Raji (cell line): ENCODE results near the gene BTNL3.

Experiments used
- POLR2A ChIP-seq: IDR thresholded peaks from 2 replicates; pipeline ENCODE4 v1.6.1; 2011; ENCODE audit warnings: low read depth, low read length, control low read depth; ENCODE audit not compliant: insufficient read depth

Gene BTNL3, protein sequence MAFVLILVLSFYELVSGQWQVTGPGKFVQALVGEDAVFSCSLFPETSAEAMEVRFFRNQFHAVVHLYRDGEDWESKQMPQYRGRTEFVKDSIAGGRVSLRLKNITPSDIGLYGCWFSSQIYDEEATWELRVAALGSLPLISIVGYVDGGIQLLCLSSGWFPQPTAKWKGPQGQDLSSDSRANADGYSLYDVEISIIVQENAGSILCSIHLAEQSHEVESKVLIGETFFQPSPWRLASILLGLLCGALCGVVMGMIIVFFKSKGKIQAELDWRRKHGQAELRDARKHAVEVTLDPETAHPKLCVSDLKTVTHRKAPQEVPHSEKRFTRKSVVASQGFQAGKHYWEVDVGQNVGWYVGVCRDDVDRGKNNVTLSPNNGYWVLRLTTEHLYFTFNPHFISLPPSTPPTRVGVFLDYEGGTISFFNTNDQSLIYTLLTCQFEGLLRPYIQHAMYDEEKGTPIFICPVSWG

DNA sequence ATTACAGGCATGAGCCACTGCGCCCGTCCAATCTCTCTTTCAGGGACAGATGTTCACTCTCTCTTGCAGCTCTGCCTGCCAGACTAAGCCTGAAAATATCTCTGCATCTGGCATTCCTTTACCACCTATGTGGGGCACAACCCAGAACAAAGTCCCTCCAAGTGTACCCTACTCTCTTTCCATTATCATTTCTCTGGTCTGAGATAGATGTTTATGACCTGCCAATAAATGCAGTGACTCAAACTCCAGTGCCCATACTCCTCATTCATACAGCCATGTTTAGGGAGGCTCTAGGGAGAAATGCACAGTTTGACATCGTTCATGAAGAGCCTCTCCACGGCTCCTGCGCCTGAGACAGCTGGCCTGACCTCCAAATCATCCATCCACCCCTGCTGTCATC, at the start of gene BTNL3:
TSS of gene BTNL3 (plus strand) at position 255 of the 400 bp plus-strand sequence. CDS start 183 bp downstream, outside the sequence.
- no peak for TF ChIP-seq POLR2A

DNA sequence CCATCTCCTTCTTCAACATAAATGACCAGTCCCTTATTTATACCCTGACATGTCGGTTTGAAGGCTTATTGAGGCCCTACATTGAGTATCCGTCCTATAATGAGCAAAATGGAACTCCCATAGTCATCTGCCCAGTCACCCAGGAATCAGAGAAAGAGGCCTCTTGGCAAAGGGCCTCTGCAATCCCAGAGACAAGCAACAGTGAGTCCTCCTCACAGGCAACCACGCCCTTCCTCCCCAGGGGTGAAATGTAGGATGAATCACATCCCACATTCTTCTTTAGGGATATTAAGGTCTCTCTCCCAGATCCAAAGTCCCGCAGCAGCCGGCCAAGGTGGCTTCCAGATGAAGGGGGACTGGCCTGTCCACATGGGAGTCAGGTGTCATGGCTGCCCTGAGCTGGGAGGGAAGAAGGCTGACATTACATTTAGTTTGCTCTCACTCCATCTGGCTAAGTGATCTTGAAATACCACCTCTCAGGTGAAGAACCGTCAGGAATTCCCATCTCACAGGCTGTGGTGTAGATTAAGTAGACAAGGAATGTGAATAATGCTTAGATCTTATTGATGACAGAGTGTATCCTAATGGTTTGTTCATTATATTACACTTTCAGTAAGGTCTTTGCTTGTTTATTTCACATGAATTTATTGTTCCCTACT, 38.2 kb upstream of the BTNL3 start:
- no peak for TF ChIP-seq POLR2A

DNA sequence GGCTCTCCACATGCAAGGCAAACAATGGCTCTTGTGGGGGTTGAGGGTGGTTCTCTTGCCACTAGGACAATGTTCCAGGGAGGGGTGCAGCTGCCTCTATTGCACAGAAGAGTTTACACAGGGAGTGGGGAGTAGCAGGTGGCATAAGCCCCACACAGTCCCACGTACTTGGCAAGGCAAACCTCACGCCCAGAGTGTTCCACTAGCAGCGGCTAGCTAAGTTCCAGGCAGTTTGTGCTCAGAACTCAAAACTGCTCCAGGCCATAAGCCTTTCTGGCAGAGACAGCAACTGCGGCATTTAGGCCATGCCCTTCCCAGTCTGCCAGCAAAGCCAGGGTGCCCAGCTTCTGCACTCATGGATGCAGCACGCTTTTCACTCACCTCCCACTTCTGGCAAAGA, 29.0 kb upstream of the BTNL3 start:
- TF ChIP-seq POLR2A = no peak

DNA sequence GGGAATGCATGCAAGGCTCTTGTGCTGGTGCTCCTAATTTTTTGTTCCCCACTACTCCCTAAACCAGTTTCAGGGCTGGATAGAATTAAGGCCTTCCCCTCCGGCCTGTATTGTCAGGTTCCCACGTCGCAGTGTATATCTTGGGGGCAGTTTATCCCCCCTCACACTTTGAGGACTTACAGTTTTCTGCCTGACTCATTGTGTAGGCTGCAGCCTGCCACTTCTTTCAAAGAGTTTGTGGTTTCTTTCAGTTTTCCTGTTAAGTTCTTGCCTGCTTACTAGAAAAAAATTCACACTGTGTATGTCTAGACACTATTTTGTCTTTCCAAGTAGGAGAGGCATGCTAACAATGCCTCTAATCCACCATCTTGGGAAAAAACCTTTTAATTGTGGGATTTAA, 28.4 kb upstream of the BTNL3 start:
- no peak for TF ChIP-seq POLR2A

DNA sequence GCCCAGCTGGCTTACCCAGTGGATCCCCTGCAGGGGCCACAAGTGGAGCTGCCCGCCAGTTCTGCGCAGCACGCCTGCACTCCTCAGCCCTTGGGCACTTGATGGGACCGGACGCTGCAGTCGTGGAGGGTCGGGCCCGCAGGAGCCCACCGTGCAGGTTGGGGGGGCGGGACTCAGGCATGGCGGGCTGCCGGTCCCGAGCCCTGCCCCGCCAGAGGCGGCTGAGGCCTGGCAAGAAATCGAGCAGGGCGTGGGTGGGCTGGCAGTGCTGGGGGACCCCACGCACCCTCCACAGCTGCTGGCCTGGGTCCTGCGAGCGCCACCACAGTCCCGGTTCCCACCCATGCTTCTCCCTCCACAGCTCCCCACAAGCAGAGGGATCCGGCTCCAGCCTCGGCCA, 19.2 kb upstream of the BTNL3 start:
- TF ChIP-seq POLR2A = no peak

DNA sequence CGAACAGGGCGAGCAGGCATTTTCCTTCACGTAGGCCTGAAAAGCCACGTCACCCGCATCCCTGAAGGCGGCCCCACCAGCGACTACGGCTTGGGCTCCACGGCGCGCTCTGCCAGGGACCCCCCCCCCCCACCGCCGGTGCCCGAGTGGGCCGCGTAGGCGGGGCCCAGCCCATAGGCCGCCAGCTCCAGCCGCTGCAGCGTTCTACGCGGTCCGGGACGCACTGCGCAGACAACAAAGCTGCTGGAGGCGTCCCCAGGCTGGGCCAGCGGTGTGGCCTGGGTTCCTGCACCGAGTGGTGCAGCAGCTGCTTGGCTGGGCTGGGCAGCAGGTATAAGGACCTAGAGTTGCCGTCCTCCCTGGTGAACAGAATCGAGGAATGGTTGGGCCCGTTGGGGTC, 18.3 kb upstream of the BTNL3 start:
- no peak for TF ChIP-seq POLR2A

DNA sequence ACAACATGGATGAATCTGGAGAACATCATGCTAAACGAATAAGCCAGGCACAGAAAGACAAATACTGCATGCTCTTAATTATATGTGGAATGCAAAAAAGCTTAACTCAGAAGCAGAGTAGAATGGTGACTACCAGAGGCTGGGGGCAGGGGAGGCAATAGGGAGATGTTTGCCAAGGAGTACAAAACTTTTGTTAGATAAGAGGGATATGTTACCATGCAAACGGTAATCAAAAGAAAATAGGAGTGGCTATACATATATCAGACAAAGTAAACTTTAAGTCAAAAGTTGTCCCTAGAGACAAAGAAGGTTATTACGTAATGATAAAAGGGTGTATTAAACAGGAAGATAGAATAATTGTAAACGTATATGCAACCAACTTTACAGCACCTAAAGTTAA, 17.8 kb upstream of the BTNL3 start:
- no peak for TF ChIP-seq POLR2A

DNA sequence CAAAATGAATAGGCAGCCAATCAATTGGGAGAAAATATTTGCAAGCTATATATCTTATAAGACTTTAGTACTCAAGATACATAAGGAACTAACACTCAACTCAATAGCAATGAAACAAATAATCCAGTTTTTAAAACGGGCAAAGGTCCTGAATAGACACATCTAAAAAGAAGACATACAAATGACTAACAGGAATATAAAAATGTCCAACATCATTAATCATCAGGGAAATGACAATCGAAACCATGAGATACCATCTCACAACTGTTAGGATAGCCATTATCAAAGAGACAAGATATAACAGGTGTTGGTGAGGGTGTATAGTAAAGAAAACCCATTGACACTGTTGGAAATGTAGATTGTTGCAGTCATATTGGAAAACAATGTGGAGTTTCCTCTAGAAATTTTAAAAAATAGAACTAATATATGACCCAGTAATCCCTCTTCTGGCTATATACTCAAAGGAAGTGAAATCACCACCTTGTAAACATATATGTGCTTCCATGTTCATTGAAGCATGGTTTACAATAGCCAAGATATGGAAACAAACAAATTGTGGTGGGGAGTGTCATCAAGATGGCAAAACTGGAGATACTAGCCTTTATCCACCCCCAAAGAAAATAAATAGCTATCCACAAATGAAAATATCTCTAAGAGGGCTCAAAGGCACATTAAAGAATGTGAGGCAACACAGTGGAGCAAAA, 13.9 kb upstream of the BTNL3 start:
- no peak for TF ChIP-seq POLR2A

DNA sequence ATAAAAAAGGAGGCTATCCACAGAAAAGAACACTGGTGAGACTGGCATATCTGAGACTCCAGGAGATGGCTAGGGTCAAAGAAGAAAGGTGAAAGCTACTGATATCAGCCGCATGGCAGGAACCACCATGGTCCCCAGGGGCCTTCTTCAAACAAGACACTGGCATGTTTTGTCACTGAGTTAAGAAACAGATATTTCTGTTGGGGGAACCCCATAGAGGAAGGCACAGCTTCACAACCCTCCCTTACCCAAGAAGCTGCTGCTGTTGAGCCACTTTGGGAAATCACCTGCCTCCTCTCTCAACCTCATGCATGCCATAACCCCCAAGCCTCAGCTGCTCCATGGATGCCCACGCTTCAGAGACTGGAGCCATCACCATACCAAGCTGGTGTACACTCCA, 13.3 kb upstream of the BTNL3 start:
- TF ChIP-seq POLR2A = no peak

DNA sequence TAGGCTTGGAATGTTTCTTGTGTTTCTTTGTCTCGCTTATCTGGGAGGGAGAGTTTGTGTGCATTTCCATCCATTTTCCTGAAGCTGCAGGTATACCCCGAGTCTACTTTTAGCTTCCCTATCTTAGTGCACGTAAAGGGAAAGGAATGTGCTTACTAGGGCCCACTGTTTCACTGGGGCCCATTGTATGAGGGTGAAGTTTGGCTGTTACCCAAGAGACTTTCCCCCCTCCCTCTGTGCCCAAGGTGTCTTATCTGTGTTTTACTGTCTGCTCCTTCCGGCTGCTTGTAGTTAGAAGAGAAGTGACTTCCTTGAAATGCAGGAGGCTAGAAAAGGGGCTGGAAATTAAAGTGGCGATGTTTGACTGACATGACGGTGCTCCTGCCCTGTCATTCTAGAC, 12.1 kb upstream of the BTNL3 start:
- no peak for TF ChIP-seq POLR2A

DNA sequence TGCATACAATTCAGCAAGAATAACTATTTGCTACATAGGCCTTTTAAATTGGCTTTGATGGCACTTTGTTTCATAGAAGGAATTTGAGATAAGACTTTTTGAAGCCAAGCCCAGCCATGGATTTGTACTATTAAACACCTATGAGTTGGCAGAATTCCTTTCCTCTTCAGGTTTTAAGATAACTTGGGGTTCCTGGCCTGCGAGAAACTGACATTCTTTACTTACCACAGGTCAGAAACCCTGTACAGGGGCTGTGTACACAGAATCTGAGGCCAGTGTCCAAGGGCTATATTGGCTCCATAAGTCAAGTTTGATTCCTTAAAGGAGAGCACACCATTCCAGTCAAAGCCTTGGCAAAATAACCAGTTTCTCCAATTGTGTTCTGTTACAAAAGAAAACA, 10.8 kb upstream of the BTNL3 start:
- no peak for TF ChIP-seq POLR2A

DNA sequence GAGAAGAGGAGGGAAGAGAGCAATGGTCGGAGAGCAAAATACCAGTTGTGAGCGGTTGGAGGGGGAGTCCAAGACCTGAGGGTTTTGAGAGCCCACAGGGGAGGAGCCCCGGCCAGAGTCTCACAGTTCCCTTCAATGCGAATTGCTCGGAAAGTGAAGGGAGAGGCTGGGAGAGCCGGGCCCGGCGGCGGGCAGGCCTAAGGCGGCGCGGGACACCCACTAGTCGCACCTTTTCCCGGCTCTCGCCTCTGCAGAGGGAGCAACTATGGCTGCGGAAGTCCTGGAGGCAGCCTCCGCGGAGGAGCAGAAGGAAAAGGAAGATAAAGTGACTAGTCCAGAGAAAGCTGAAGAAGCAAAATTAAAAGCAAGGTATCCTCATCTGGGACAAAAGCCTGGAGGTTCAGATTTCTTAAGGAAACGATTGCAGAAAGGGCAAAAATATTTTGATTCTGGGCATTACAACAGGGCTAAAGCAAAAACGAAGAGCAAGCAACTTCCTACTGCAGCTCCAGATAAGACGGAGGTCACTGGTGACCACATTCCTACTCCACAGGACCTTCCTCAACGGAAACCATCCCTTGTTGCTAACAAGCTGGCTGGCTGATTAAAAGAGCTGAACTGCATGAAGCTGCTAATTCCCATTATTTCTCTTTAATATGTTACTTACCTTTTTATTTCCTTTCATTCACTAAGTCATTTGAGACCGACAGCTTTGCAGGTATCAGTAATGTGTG, 6.5 kb upstream of the BTNL3 start:
- no peak for TF ChIP-seq POLR2A

DNA sequence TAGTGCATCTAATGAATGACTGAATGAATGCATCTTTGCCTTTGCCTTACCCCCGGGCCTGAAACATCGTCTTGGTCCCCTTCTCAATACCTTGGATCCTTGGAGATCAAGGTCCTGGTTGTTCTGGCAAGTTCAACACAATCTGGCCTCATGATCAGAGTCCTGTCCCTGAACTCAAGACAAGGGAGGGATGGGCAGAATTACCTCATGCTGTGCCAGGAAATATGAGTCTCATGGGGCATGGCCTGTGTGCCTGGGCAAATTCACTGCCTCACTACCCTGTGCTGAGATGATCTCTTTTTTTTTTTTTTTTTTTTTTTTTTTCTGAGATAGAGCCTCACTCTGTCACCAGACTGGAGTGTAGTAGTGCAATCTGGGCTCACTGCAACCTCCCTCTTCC, 630 bp upstream of the BTNL3 start:
- TF ChIP-seq POLR2A = no peak

DNA sequence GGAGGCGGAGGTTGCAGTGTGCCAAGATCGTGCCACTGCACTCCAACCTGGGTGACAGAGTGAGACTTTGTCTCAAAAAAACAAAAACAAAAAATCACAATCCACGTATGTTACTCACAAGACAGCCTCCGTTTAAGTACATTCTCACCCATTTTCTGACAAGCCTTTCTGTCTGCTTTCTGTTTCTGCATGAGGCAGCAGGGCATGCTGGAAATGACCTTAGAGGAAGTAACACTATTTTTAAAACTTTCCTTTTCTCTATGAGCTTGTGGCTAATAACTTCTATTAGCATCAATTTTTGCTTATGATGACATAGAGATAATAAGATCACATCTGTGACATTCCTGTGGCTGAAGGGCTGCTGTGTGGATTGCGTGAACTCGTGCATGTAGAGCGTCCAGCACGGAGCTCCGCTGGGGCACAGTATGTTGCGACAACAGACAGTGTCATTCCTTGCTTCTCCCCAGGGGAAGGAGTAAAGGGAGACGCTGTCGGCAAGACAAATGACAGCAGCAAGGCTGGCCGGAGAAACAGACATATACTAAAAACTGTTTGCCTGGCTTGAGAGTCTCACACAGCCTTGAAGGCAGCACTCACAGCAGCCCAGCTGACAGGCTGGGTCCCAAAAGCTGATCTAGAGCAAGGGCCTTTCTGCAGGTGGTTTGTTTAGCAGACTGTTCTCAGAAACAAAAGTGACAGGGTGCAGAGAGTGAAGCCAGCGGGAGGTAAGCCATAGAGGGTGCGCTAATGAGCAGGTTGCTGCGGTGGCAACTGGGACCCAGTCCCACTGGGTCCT, 1.6 kb downstream of the BTNL3 start:
- TF ChIP-seq POLR2A = no peak
